Measurements from ENCODE around the gene SPINK5.
A peak's percentile ranks its signal among the peaks of the same experiment; 100 is the strongest.

SPINK5 gene

DNA sequence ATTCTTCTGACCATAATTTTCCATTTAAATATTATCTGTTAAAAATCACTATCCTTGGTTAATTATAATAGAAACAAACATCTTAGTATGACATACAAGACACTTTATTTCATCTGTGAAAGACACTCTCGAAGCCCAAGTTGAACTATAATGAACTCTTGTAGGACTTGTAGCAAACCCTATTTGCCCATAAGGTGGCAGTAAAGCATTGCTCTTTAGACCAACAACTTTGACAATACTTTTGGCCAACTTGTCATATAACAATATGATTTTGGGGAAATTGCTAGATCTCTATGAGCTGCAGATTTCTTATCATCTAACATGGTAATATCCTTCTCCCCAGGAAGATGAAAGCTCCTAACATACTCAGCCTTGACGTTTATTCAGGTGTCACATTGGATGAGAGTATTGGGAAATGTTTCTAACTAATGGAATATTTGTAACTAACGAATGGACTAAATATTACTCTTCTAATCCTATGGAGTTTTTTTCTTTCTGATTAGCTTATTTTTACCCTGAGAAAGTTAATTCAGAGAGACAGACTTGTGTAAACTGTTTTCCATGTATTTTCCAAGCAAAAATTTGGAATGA is 115.5 kb downstream of the SPINK5 start:
- peak; percentile 17 for DNase-seq

DNA sequence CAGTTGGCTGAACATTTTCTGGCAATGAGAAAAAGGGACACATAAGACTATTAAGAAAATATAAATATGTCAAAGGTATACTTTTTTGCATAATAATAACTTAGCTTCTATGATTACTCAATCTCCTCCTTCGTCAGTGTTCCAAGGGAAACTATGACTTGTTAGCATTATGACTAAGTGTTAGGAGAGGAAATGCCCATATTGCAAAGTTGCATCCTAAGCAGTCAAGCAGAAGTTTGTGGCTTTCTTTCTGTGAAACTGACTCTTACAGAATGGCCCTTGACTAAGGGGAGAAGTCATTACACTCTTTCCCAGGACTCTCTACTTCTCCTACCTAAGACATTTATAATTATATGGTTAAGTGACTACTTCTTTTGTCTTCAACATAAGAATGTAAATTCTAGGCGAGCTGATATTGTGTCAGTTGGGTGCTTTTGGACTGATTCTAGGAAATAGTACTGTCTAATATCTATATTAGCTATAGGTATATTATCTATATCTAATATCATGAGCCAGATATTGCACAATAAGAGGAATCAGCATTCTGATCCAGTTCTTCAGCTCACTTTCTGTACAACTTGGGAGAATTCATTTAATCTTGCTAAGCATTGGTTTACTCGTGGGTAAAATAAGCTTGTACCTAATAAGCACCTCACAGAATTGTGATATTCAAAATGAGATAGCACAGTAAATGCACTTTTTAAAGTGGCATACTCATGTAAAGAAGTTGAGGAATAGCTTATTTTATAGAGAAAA is 122.6 kb downstream of the SPINK5 start:
- no peak for DNase-seq

Data from NCI-H1105 (cell line).